GM18951 (cell line): ENCODE data around the gene LIN37.

Source experiments
- POLR2A ChIP-seq: IDR thresholded peaks from 4 replicates; pipeline ENCODE4 v1.6.1; 2011; ENCODE audit warnings: mild to moderate bottlenecking; ENCODE audit not compliant: insufficient read length, insufficient read depth; ENCODE audit errors: extremely low read depth
- in situ Hi-C: fragments of 300-500 bp; cut with MboI; formaldehyde crosslinking; loops from one replicate; pipeline ENCODE4 v1.12.0; 2022; ENCODE audit warnings: low sequenced_read_pairs, mixed read lengths, inconsistent platforms; ENCODE audit not compliant: unreplicated experiment

The LIN37 gene

DNA sequence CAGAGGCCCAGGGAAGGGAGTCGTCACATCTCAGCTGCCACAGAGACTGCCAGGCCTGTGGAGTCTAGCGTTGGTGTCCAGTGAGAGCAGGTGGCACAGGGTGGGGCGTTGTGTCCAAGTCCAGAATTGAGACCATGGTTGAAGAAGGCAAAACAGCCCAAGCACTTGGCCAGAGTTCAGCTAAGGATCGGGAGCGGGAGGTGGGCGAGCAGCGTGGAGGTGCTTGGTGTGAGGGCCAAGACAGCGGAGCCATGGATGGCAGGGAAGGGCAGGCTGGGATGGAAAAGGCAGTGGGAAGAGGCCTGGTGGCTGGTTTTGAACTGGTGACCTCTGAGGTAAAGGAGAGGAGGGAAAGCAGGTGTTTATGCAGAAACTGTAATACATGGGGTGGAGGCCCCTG is 14.1 kb upstream of the LIN37 start:
- no peak for TF ChIP-seq POLR2A
- in situ Hi-C loops = no loop called here

GRCh38 chr19:35734889-35735288 is 13.5 kb upstream of the LIN37 start:
- in situ Hi-C loops = no loop called here
- no peak for TF ChIP-seq POLR2A

- in situ Hi-C loops = no loop called here
- peak; percentile 10 for TF ChIP-seq POLR2A
These were observed 11.2 kb upstream of the LIN37 start for GRCh38 chr19:35736913-35737886.

DNA sequence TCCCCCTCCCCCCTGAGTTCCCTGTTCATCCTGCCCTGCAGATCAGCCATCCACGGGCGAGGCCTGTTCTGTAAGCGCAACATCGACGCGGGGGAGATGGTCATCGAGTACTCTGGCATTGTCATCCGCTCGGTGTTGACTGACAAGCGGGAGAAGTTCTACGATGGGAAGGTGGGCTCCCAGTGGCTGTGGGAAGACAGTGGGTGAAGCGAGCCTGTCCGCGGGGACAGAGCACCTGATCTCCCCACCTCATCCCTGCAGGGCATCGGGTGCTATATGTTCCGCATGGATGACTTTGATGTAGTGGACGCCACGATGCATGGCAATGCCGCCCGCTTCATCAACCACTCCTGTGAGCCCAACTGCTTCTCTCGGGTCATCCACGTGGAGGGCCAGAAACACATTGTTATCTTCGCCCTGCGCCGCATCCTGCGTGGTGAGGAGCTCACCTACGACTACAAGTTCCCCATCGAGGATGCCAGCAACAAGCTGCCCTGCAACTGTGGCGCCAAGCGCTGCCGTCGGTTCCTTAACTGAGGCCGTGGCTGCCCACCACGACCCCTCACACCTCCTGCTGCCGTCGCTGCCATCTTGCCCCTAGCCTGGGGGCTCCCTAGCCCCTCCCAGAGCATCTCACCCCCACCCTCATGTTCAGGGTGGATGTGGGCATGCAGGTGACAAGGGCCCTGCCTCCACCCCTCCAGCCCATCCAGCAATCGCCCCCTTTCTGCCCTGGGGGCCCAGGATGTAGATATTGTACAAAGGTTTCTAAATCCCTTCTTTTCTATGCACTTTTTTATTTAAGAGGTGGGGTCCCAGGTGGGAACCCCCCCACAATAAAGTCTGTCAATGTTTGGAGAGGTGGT is 10.1 kb upstream of the LIN37 start:
- in situ Hi-C loops = no loop called here

GRCh38 chr19:35738887-35739229 is 9.5 kb upstream of the LIN37 start:
- in situ Hi-C loops = no loop called here

More for the DNA sequence above, 10.1 kb upstream of the LIN37 start:
- no peak for TF ChIP-seq POLR2A

DNA sequence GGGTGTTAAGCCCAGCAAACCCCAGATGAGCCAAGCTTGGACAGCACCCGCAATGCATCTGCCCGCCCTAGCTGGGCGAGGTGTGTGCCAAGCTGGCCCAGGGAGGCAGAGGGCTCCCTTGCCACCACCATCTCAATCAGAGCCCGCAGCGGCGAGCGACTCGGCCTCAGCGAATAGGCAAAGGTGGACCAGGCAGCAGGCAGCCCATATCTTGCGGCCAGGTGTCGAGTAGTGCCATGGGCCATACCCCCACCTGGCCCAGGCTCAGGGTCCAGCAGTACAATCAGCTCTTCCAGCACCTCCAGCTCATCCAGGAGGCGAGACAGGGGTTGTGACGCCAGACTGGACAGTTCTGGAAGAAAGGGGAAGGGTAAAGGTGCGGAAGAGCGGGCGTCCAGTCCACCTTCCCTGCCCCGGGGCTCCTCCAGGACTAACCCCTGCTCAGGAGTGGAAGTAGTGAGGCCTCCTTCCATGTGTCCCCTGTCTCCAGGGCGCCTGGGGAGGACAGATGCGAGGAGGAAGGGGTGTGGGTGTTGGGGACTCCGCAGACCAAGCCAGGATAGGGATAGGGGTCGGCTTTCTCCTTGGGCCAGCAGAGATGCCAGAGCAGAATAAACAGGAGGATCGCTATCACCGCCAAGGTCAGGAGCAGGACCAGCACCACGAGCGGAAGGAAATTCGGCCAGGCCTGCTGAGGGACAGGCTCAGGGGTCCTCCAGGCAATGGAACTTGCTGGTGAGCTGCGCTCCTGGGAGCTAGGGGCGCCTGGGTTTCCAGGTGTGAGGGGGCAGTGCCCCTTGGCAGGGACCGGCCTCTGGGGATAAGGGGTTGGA is 8.9 kb upstream of the LIN37 start:
- in situ Hi-C loops = no loop called here
- TF ChIP-seq POLR2A = no peak

More at GRCh38 chr19:35738887-35739229, 9.5 kb upstream of the LIN37 start:
- TF ChIP-seq POLR2A = no peak

GRCh38 chr19:35740108-35740422 is 8.3 kb upstream of the LIN37 start:
- in situ Hi-C loops = no loop called here
- TF ChIP-seq POLR2A = no peak

DNA sequence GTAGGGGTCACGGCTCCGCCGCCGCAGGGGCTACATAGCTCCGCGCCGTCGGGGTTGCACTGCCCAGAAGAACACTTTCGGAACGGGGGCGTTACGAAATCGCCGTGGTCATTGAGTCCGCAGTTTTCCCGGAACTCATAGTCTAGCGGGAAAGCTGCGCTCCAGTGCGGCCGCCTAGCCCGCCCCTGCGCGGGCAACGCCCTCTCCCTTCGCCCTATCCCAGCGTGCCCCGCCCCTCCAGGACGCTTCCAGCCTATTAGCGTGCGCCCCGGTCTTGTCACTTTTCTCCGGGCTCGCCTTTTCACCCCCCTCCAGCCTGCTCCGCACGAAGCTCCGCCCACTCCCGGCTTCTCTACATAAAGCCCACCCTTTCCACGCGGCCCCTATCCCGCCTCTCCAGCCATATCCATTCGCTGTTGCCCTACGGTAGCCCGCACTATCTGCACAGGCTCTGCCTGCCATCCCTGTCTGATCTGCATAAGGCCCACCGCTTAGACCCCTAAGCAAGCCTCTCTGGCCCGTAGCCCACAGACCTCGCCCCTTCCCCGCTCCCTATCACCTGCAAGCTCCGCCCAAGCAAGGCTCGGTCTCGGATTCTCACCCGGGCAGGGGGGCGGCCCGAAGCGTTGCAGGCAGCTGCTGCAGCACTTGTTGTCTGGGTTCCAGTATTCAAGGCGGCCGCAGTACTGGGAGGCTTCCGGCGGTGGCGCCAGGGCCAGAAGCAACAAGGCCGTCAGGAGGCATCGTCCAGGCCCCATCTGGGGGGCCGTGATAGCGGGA is 7.8 kb upstream of the LIN37 start:
- peak; percentile 74 for TF ChIP-seq POLR2A
- in situ Hi-C loops = no loop called here

DNA sequence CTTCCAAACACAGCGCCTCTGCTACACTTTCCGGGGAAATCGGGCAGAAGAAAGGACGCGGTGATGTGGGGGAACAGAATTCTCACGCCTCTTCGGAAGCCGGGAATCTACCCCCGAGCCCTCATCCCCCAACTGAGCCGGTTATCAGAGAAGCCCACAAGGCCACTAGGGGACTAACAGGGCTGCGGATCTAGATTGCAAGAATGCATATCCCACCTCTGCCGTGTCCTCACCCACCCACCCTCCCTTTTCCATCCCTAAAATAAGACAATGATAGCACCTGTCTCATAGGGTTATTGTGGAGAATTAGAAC is 7.2 kb upstream of the LIN37 start:
- TF ChIP-seq POLR2A = no peak
- in situ Hi-C loops = no loop called here

- in situ Hi-C loops = no loop called here
- TF ChIP-seq POLR2A = peak; percentile 51
These were observed 6.2 kb upstream of the LIN37 start, which contains the start of gene IGFLR1 for GRCh38 chr19:35742121-35742724. Gene IGFLR1 (minus strand): TSS chr19:35742452. CDS start chr19:35741180, 1,272 bp downstream.

- in situ Hi-C loops = no loop called here
- TF ChIP-seq POLR2A = no peak
These were observed 4.5 kb upstream of the LIN37 start for GRCh38 chr19:35743640-35744429.
